Endodermal cell (in vitro differentiated cells): ENCODE data around the gene EPHB3. TPM values are rescaled to one million over a fixed set of nuclear protein-coding genes. Genes with fewer than 3 reads are reported as not detected.
A peak's percentile ranks its signal among the peaks of the same experiment; 100 is the strongest.

Experiments
- DNase-seq: peaks from one replicate; pipeline ENCODE4 v3.0.0-alpha.2; 2017
- H3K27ac ChIP-seq: 2 replicates; pipeline ENCODE4 v1.5.1; 2013; ENCODE audit warnings: mild to moderate bottlenecking, low read depth, low read length, moderate library complexity
- H3K27me3 ChIP-seq: 2 replicates; pipeline ENCODE4 v1.6.1; 2013; ENCODE audit warnings: mild to moderate bottlenecking, low read length, moderate library complexity; ENCODE audit not compliant: insufficient read depth, control insufficient read depth, poor library complexity, severe bottlenecking
- H3K36me3 ChIP-seq: 2 replicates; pipeline ENCODE4 v1.7.0; 2013; ENCODE audit warnings: mild to moderate bottlenecking, low read length, moderate library complexity; ENCODE audit not compliant: control insufficient read depth, insufficient read depth
- H3K4me1 ChIP-seq: one replicate; pipeline ENCODE4 v1.7.0; 2013; ENCODE audit warnings: low read length; ENCODE audit not compliant: control insufficient read depth, insufficient read depth
- H3K4me3 ChIP-seq: 2 replicates; pipeline ENCODE4 v1.5.1; 2013; ENCODE audit warnings: mild to moderate bottlenecking, low read length, moderate library complexity
- H3K9ac ChIP-seq: 2 replicates; pipeline ENCODE4 v1.6.1; 2013; ENCODE audit warnings: mild to moderate bottlenecking, low read length, moderate library complexity; ENCODE audit not compliant: poor library complexity, severe bottlenecking; ENCODE audit errors: extremely low read depth
- H3K9me3 ChIP-seq: 2 replicates; pipeline ENCODE4 v1.6.1; 2013; ENCODE audit warnings: mild to moderate bottlenecking, low read length, moderate library complexity; ENCODE audit not compliant: control insufficient read depth
- H3K27ac Mint-ChIP-seq: 2 replicates; pipeline ENCODE4 v1.8.0; 2020; ENCODE audit warnings: mixed read lengths
- H3K27me3 Mint-ChIP-seq: 2 replicates; pipeline ENCODE4 v1.8.0; 2021; ENCODE audit warnings: mild to moderate bottlenecking, mixed read lengths; ENCODE audit not compliant: insufficient read depth
- H3K36me3 Mint-ChIP-seq: 2 replicates; pipeline ENCODE4 v1.8.0; 2020; ENCODE audit warnings: low read depth, mixed read lengths
- H3K4me1 Mint-ChIP-seq: 2 replicates; pipeline ENCODE4 v1.8.0; 2020; ENCODE audit warnings: mixed read lengths
- H3K4me3 Mint-ChIP-seq: 2 replicates; pipeline ENCODE4 v1.8.0; 2020; ENCODE audit warnings: mild to moderate bottlenecking, moderate library complexity, mixed read lengths
- H3K9me3 Mint-ChIP-seq: 2 replicates; pipeline ENCODE4 v1.8.0; 2020; ENCODE audit warnings: mild to moderate bottlenecking, mixed read lengths
- CTCF ChIP-seq: fragments of 200-600 bp; sonication (generic); conservative IDR thresholded peaks from 2 replicates; pipeline ENCODE4 v1.5.0; 2021; ENCODE audit warnings: antibody characterized with exemption, mild to moderate bottlenecking
- WGBS, 2 experiments: methylation state at CpG; one replicate each; pipeline versions ENCODE4 v1.1.5 to v1.1.7; 2013; ENCODE audit warnings: missing lambda C conversion rate in 2 of 2, mixed read lengths in 1 of 2; ENCODE audit not compliant: insufficient coverage in 1 of 2, insufficient read length in 1 of 2; 5-methylcytosine and 5-hydroxymethylcytosine counted together
- total RNA-seq, 2 donors: library from RNA; stranded (reverse); fragmentation: NEBNext Ultra II Directional in 1 of 2; extraction: Animal tissue kit (Norgen Biotek cat#: 25700) in 1 of 2; gene quantifications; 2 replicates in 1 of 2; 3 replicates in 1 of 2; pipeline ENCODE4 v1.2.1, GENCODE V29; 2021

Gene EPHB3
- total RNA-seq, 2 donors from 2014 or later: 32.7 to 36.9 TPM

GRCh38 chr3:184565421-184566211, 4.0 kb downstream of the EPHB3 start:
- Histone ChIP-seq H3K4me3 (peak overlapping the region; percentile 98), H3K9ac (no peak overlapping the region), H3K4me1 (peaks cover 35% of the 10 kb centered on the region), H3K27me3 (peaks cover 29% of the 10 kb centered on the region), H3K9me3 (no peaks in the 10 kb centered on the region), H3K27ac (no peak overlapping the region), H3K36me3 (peaks cover 21% of the 10 kb centered on the region)
- H3K36me3 Mint-ChIP-seq: no peaks in the 10 kb centered on the region
- WGBS, 2 experiments: 39 to 56% methylated on average over 7 to 14 of the region's 14 CpGs
- H3K27ac Mint-ChIP-seq: no peak overlapping the region
- H3K27me3 Mint-ChIP-seq: peaks cover 76% of the 10 kb centered on the region
- peak; percentile 68 for DNase-seq
- no peaks in the 10 kb centered on the region for H3K9me3 Mint-ChIP-seq
- no peak for TF ChIP-seq CTCF
- peaks cover 55% of the 10 kb centered on the region for H3K4me1 Mint-ChIP-seq
- H3K4me3 Mint-ChIP-seq: peak overlapping the region; percentile 81

GRCh38 chr3:184566441-184567414, 5.1 kb downstream of the EPHB3 start:
- peaks cover 5% of the 10 kb centered on the region for H3K36me3 Mint-ChIP-seq
- H3K9ac ChIP-seq: no peak overlapping the region
- peaks cover 25% of the 10 kb centered on the region for H3K27me3 ChIP-seq
- H3K4me1 ChIP-seq: peaks cover 37% of the 10 kb centered on the region
- no peaks in the 10 kb centered on the region for H3K9me3 Mint-ChIP-seq
- H3K27me3 Mint-ChIP-seq: peaks cover 80% of the 10 kb centered on the region
- H3K4me3 ChIP-seq: no peak overlapping the region
- no peak for TF ChIP-seq CTCF
- H3K9me3 ChIP-seq: no peaks in the 10 kb centered on the region
- peaks cover 56% of the 10 kb centered on the region for H3K4me1 Mint-ChIP-seq
- peaks cover 27% of the 10 kb centered on the region for H3K36me3 ChIP-seq
- 91 to 94% methylated on average over 9 to 13 of the region's 14 CpGs for WGBS, 2 experiments
- DNase-seq: no peak
- H3K4me3 Mint-ChIP-seq: no peak overlapping the region
- H3K27ac ChIP-seq: no peak overlapping the region
- H3K27ac Mint-ChIP-seq: no peak overlapping the region

GRCh38 chr3:184567946-184568559, 6.5 kb downstream of the EPHB3 start:
- peaks cover 25% of the 10 kb centered on the region for H3K27me3 ChIP-seq
- no peaks in the 10 kb centered on the region for H3K9me3 Mint-ChIP-seq
- peaks cover 37% of the 10 kb centered on the region for H3K4me1 ChIP-seq
- peaks cover 55% of the 10 kb centered on the region for H3K4me1 Mint-ChIP-seq
- no peak overlapping the region for H3K9ac ChIP-seq
- no peak overlapping the region for H3K27ac Mint-ChIP-seq
- H3K9me3 ChIP-seq: no peaks in the 10 kb centered on the region
- H3K36me3 Mint-ChIP-seq: peaks cover 19% of the 10 kb centered on the region
- peak overlapping the region; percentile 72 for H3K4me3 ChIP-seq
- no peak for TF ChIP-seq CTCF
- H3K27me3 Mint-ChIP-seq: peaks cover 78% of the 10 kb centered on the region
- DNase-seq: no peak
- H3K27ac ChIP-seq: peak overlapping the region; percentile 25
- WGBS, 2 experiments: 56 to 66% methylated on average over 10 to 16 of the region's 16 CpGs
- H3K4me3 Mint-ChIP-seq: peak overlapping the region; percentile 63
- peaks cover 40% of the 10 kb centered on the region for H3K36me3 ChIP-seq
